IgD-negative memory B cell (primary cell): Measurements from ENCODE around the gene ADARB1. TPM values are rescaled to one million over a fixed set of nuclear protein-coding genes. Genes with fewer than 3 reads are reported as not detected.
"Not testable (repeated sequence)": the region's sequence is repeated elsewhere in the genome, so short reads cannot be mapped to it uniquely, and the experiment has no call there.

Source experiments
- H3K27ac Mint-ChIP-seq, 3 donors: one replicate each; pipeline ENCODE4 v1.8.0; 2020 to 2022; ENCODE audit warnings: mild to moderate bottlenecking in 3 of 3, mixed read lengths in 3 of 3, moderate library complexity in 1 of 3
- H3K27me3 Mint-ChIP-seq: one replicate; pipeline ENCODE4 v1.8.0; 2021; ENCODE audit warnings: mixed read lengths
- H3K36me3 Mint-ChIP-seq: one replicate; pipeline ENCODE4 v1.8.0; 2020; ENCODE audit warnings: mild to moderate bottlenecking, mixed read lengths
- H3K4me1 Mint-ChIP-seq, 3 donors: one replicate each; pipeline ENCODE4 v1.8.0; 2020 to 2022; ENCODE audit warnings: mixed read lengths in 3 of 3, mild to moderate bottlenecking in 1 of 3
- H3K4me3 Mint-ChIP-seq, 4 donors: one replicate each; pipeline ENCODE4 v1.8.0; 2020 to 2022; ENCODE audit warnings: mild to moderate bottlenecking in 4 of 4, mixed read lengths in 4 of 4, moderate library complexity in 3 of 4
- H3K9me3 Mint-ChIP-seq, 3 donors: one replicate each; pipeline ENCODE4 v1.8.0; 2020 to 2021; ENCODE audit warnings: mixed read lengths in 3 of 3, mild to moderate bottlenecking in 1 of 3
- polyA plus RNA-seq: library from polyadenylated mRNA; unstranded; fragments of 300-500 nt; fragmentation: Illumina TruSeq; gene quantifications from one replicate; pipeline ENCODE4 v1.2.3, GENCODE V29; 2021

ADARB1 gene
- polyA plus RNA-seq, 1 donor from 2014 or later = 4.5 TPM

- not testable (repeated sequence) for H3K27me3 Mint-ChIP-seq, H3K4me3 Mint-ChIP-seq, H3K4me1 Mint-ChIP-seq, H3K9me3 Mint-ChIP-seq, H3K36me3 Mint-ChIP-seq
- peak overlapping the region in 1 of 3 donors; percentile 9 for H3K27ac Mint-ChIP-seq
Measured at GRCh38 chr21:45139003-45139360, 64.6 kb downstream of the ADARB1 start.

GRCh38 chr21:45139473-45139872 is 65.1 kb downstream of the ADARB1 start:
- H3K36me3 Mint-ChIP-seq = peaks cover 2% of the 10 kb centered on the region
- H3K4me1 Mint-ChIP-seq = peaks cover 6 to 9% (median 6%) of the 10 kb centered on the region in 3 donors
- H3K4me3 Mint-ChIP-seq = no peak overlapping the region
- H3K27ac Mint-ChIP-seq = peak overlapping the region in 1 of 3 donors; percentile 9
- no peaks in the 10 kb centered on the region for H3K27me3 Mint-ChIP-seq
- no peaks in the 10 kb centered on the region for H3K9me3 Mint-ChIP-seq

GRCh38 chr21:45140346-45140940 is 66.1 kb downstream of the ADARB1 start:
- Mint-ChIP-seq H3K9me3 (no peaks in the 10 kb centered on the region), H3K27ac (no peak overlapping the region), H3K36me3 (peaks cover under 1% of the 10 kb centered on the region), H3K4me1 (peaks cover 6 to 9% (median 6%) of the 10 kb centered on the region in 3 donors), H3K27me3 (no peaks in the 10 kb centered on the region), H3K4me3 (no peak overlapping the region)

- H3K4me3 Mint-ChIP-seq, H3K36me3 Mint-ChIP-seq, H3K27me3 Mint-ChIP-seq, H3K9me3 Mint-ChIP-seq, H3K27ac Mint-ChIP-seq, H3K4me1 Mint-ChIP-seq: not testable (repeated sequence)
Measured at GRCh38 chr21:45140944-45141343, 66.6 kb downstream of the ADARB1 start.

GRCh38 chr21:45141507-45141906 is 67.1 kb downstream of the ADARB1 start:
- Mint-ChIP-seq H3K4me3 (no peak overlapping the region), H3K36me3 (no peaks in the 10 kb centered on the region), H3K27ac (no peak overlapping the region), H3K9me3 (no peaks in the 10 kb centered on the region), H3K27me3 (no peaks in the 10 kb centered on the region), H3K4me1 (peaks cover 6 to 9% (median 6%) of the 10 kb centered on the region in 3 donors)

- peaks cover 2 to 4% (median 3%) of the 10 kb centered on the region in 3 donors for H3K4me1 Mint-ChIP-seq
- no peaks in the 10 kb centered on the region for H3K27me3 Mint-ChIP-seq
- no peak overlapping the region for H3K27ac Mint-ChIP-seq
- H3K4me3 Mint-ChIP-seq = no peak overlapping the region
- no peaks in the 10 kb centered on the region for H3K36me3 Mint-ChIP-seq
- H3K9me3 Mint-ChIP-seq = no peaks in the 10 kb centered on the region
Measured at GRCh38 chr21:45142469-45143308, 68.3 kb downstream of the ADARB1 start.

GRCh38 chr21:45143855-45144254 is 69.5 kb downstream of the ADARB1 start:
- Mint-ChIP-seq H3K36me3 (no peaks in the 10 kb centered on the region), H3K4me1 (peaks cover 0 to 4% (median 2%) of the 10 kb centered on the region in 3 donors), H3K27me3 (no peaks in the 10 kb centered on the region), H3K9me3 (no peaks in the 10 kb centered on the region), H3K27ac (no peak overlapping the region), H3K4me3 (no peak overlapping the region)

GRCh38 chr21:45145146-45145545 is 70.8 kb downstream of the ADARB1 start:
- Mint-ChIP-seq H3K27me3 (no peaks in the 10 kb centered on the region), H3K4me3 (no peak overlapping the region), H3K4me1 (peaks cover 0 to 4% (median 2%) of the 10 kb centered on the region in 3 donors), H3K9me3 (no peaks in the 10 kb centered on the region), H3K36me3 (no peaks in the 10 kb centered on the region), H3K27ac (no peak overlapping the region)

- H3K9me3 Mint-ChIP-seq, H3K4me3 Mint-ChIP-seq, H3K27me3 Mint-ChIP-seq, H3K36me3 Mint-ChIP-seq, H3K27ac Mint-ChIP-seq, H3K4me1 Mint-ChIP-seq: not testable (repeated sequence)
Measured at GRCh38 chr21:45145846-45146245, 71.5 kb downstream of the ADARB1 start.

GRCh38 chr21:45146306-45146705 is 71.9 kb downstream of the ADARB1 start:
- H3K4me3 Mint-ChIP-seq = no peak overlapping the region
- H3K36me3 Mint-ChIP-seq = no peaks in the 10 kb centered on the region
- no peaks in the 10 kb centered on the region for H3K9me3 Mint-ChIP-seq
- no peak overlapping the region for H3K27ac Mint-ChIP-seq
- H3K4me1 Mint-ChIP-seq = peaks cover 0 to 1% (median 0%) of the 10 kb centered on the region in 3 donors
- no peaks in the 10 kb centered on the region for H3K27me3 Mint-ChIP-seq

GRCh38 chr21:45146801-45147200 is 72.4 kb downstream of the ADARB1 start:
- Mint-ChIP-seq H3K4me3 (no peak overlapping the region), H3K27me3 (no peaks in the 10 kb centered on the region), H3K36me3 (no peaks in the 10 kb centered on the region), H3K27ac (no peak overlapping the region), H3K4me1 (peaks cover 0 to 3% (median 2%) of the 10 kb centered on the region in 3 donors), H3K9me3 (no peaks in the 10 kb centered on the region)

GRCh38 chr21:45147473-45148315 is 73.3 kb downstream of the ADARB1 start:
- H3K4me1 Mint-ChIP-seq = peaks cover 6 to 10% (median 10%) of the 10 kb centered on the region in 3 donors
- H3K36me3 Mint-ChIP-seq = no peaks in the 10 kb centered on the region
- no peaks in the 10 kb centered on the region for H3K27me3 Mint-ChIP-seq
- no peak overlapping the region for H3K4me3 Mint-ChIP-seq
- H3K27ac Mint-ChIP-seq = no peak overlapping the region
- no peaks in the 10 kb centered on the region for H3K9me3 Mint-ChIP-seq

- H3K4me3 Mint-ChIP-seq = peak overlapping the region in 1 of 4 donors; percentile 65
- no peaks in the 10 kb centered on the region for H3K9me3 Mint-ChIP-seq
- no peak overlapping the region for H3K27ac Mint-ChIP-seq
- no peaks in the 10 kb centered on the region for H3K36me3 Mint-ChIP-seq
- no peaks in the 10 kb centered on the region for H3K27me3 Mint-ChIP-seq
- peaks cover 11 to 16% (median 13%) of the 10 kb centered on the region in 3 donors for H3K4me1 Mint-ChIP-seq
Measured at GRCh38 chr21:45148316-45148990, 74.1 kb downstream of the ADARB1 start.

- Mint-ChIP-seq H3K4me3 (peak overlapping the region in 1 of 4 donors; percentile 65), H3K27me3 (no peaks in the 10 kb centered on the region), H3K36me3 (no peaks in the 10 kb centered on the region), H3K27ac (no peak overlapping the region), H3K9me3 (no peaks in the 10 kb centered on the region), H3K4me1 (peaks cover 11 to 21% (median 16%) of the 10 kb centered on the region in 3 donors)
Measured at GRCh38 chr21:45149021-45149420, 74.6 kb downstream of the ADARB1 start.
